T-helper 22 cell (primary cell): ENCODE measurements around the gene MAB21L1.

Experiments used
- DNase-seq: peaks from one replicate; pipeline ENCODE4 v3.0.0-alpha.2; 2020; ENCODE audit warnings: low read depth

The MAB21L1 gene

GRCh38 chr13:35479706-35480105 is 3.2 kb upstream of the MAB21L1 start:
- no peak for DNase-seq

- no peak for DNase-seq
Observed at GRCh38 chr13:35479038-35479492, 2.6 kb upstream of the MAB21L1 start.

GRCh38 chr13:35478271-35479037 is 2.0 kb upstream of the MAB21L1 start:
- DNase-seq = no peak

- no peak for DNase-seq
Observed at GRCh38 chr13:35477386-35477946, 977 bp upstream of the MAB21L1 start.

GRCh38 chr13:35475212-35475959 is 1.1 kb downstream of the MAB21L1 start:
- no peak for DNase-seq

GRCh38 chr13:35474496-35475211 is 1.8 kb downstream of the MAB21L1 start:
- DNase-seq = no peak

GRCh38 chr13:35473802-35474201 is 2.7 kb downstream of the MAB21L1 start:
- no peak for DNase-seq

- DNase-seq = no peak
Observed at GRCh38 chr13:35473206-35473775, 3.2 kb downstream of the MAB21L1 start.

- no peak for DNase-seq
Observed at GRCh38 chr13:35472323-35472881, 4.1 kb downstream of the MAB21L1 start.

GRCh38 chr13:35471706-35472322 is 4.7 kb downstream of the MAB21L1 start:
- DNase-seq = no peak

GRCh38 chr13:35470671-35471661 is 5.5 kb downstream of the MAB21L1 start:
- DNase-seq = no peak

GRCh38 chr13:35469806-35470525 is 6.5 kb downstream of the MAB21L1 start:
- DNase-seq = no peak

GRCh38 chr13:35468195-35468594 is 8.3 kb downstream of the MAB21L1 start:
- DNase-seq = no peak

- DNase-seq = no peak
Observed at GRCh38 chr13:35465371-35465770, 11.1 kb downstream of the MAB21L1 start.

GRCh38 chr13:35460061-35460460 is 16.4 kb downstream of the MAB21L1 start:
- DNase-seq = no peak

- no peak for DNase-seq
Observed at GRCh38 chr13:35457258-35457657, 19.2 kb downstream of the MAB21L1 start.

GRCh38 chr13:35455022-35455421 is 21.5 kb downstream of the MAB21L1 start:
- DNase-seq = no peak

- DNase-seq = no peak
Observed at GRCh38 chr13:35449821-35450220, 26.7 kb downstream of the MAB21L1 start.

- no peak for DNase-seq
Observed at GRCh38 chr13:35448465-35448864, 28.0 kb downstream of the MAB21L1 start.
